ENCODE data around the gene GPR37.
A peak's percentile ranks its signal among the peaks of the same experiment; 100 is the strongest.

GPR37 gene

GRCh38 chr7:124764847-124765400 lies 668 bp downstream of the GPR37 start (continued):
- TF ChIP-seq PATZ1 (CRISPR knock-in tag; IDR thresholded peaks at IDR 0.05; ENCODE audit: borderline replicate concordance) (no peak), ZNF70 (CRISPR knock-in tag; IDR thresholded peaks at IDR 0.05) (no peak), ISL1 (CRISPR knock-in tag; IDR thresholded peaks at IDR 0.05) (no peak), OSR1 (CRISPR knock-in tag; IDR thresholded peaks at IDR 0.05) (no peak), RARB (CRISPR knock-in tag; IDR thresholded peaks at IDR 0.05) (no peak), ZFP30 (CRISPR knock-in tag; IDR thresholded peaks at IDR 0.05) (no peak), ZNF565 (CRISPR knock-in tag; conservative IDR thresholded peaks at IDR 0.05; ENCODE audit: low read depth) (no peak)

- no peak for TF ChIP-seq TSHZ2 (CRISPR knock-in tag; IDR thresholded peaks at IDR 0.05)
- TF ChIP-seq SNAI2 (CRISPR knock-in tag; IDR thresholded peaks at IDR 0.05), result no peak
- no peak for TF ChIP-seq ISL1 (CRISPR knock-in tag; IDR thresholded peaks at IDR 0.05)
- no peak for TF ChIP-seq CREB5 (CRISPR knock-in tag; IDR thresholded peaks at IDR 0.05; ENCODE audit: low read depth)
- no peak for TF ChIP-seq ARNTL (CRISPR knock-in tag; IDR thresholded peaks at IDR 0.05; ENCODE audit: borderline replicate concordance, low read depth)
- no peak for TF ChIP-seq TCF4 (CRISPR knock-in tag; IDR thresholded peaks at IDR 0.05; ENCODE audit: borderline replicate concordance)
- TF ChIP-seq OSR1 (CRISPR knock-in tag; IDR thresholded peaks at IDR 0.05), result no peak
- no peak for TF ChIP-seq ZNF70 (CRISPR knock-in tag; IDR thresholded peaks at IDR 0.05)
- ATAC-seq, result no peak
Observed at GRCh38 chr7:124764051-124764846, 1.3 kb downstream of the GPR37 start.

GRCh38 chr7:124762611-124763143 lies 2.9 kb downstream of the GPR37 start:
- ATAC-seq, result no peak
- TF ChIP-seq TSHZ2 (CRISPR knock-in tag; IDR thresholded peaks at IDR 0.05), result no peak
- TF ChIP-seq ISL1 (CRISPR knock-in tag; IDR thresholded peaks at IDR 0.05), result peak; percentile 94
- TF ChIP-seq POU6F1 (CRISPR knock-in tag; IDR thresholded peaks at IDR 0.05; ENCODE audit: borderline replicate concordance, low read depth), result no peak
- TF ChIP-seq SNAI2 (CRISPR knock-in tag; IDR thresholded peaks at IDR 0.05), result peak; percentile 39
- no peak for TF ChIP-seq TOX (CRISPR knock-in tag; IDR thresholded peaks at IDR 0.05; ENCODE audit: borderline replicate concordance)
- 0 out of 2 replicates have a peak, but pooled peaks have one; percentile 13 for TF ChIP-seq TCF4 (CRISPR knock-in tag; IDR thresholded peaks at IDR 0.05; ENCODE audit: borderline replicate concordance)
- no peak for TF ChIP-seq RARB (CRISPR knock-in tag; IDR thresholded peaks at IDR 0.05)
- TF ChIP-seq CSDC2 (CRISPR knock-in tag; IDR thresholded peaks at IDR 0.05), result no peak
- no peak for TF ChIP-seq ZFP30 (CRISPR knock-in tag; IDR thresholded peaks at IDR 0.05)
- 0 out of 2 replicates have a peak, but pooled peaks have one; percentile 33 for TF ChIP-seq ZFP3 (CRISPR knock-in tag; IDR thresholded peaks at IDR 0.05)
- TF ChIP-seq GLIS3 (CRISPR knock-in tag; IDR thresholded peaks at IDR 0.05), result no peak
- no peak for TF ChIP-seq ZNF70 (CRISPR knock-in tag; IDR thresholded peaks at IDR 0.05)
- TF ChIP-seq PATZ1 (CRISPR knock-in tag; IDR thresholded peaks at IDR 0.05; ENCODE audit: borderline replicate concordance), result no peak
- TF ChIP-seq ZNF8 (CRISPR knock-in tag; IDR thresholded peaks at IDR 0.05), result no peak
- peak; percentile 79 for TF ChIP-seq ESRRG (CRISPR knock-in tag; IDR thresholded peaks at IDR 0.05)
